CD1c-positive myeloid dendritic cell (primary cell): ENCODE data around the gene TAS1R2.
A peak's percentile ranks its signal among the peaks of the same experiment; 100 is the strongest.

ENCODE experiments used
- DNase-seq: peaks from one replicate; pipeline ENCODE4 v3.0.0-alpha.2; 2016; ENCODE audit errors: extremely low spot score

Gene TAS1R2

GRCh38 chr1:18820791-18821641 is 38.4 kb downstream of the TAS1R2 start:
- peak; percentile 33 for DNase-seq

DNA sequence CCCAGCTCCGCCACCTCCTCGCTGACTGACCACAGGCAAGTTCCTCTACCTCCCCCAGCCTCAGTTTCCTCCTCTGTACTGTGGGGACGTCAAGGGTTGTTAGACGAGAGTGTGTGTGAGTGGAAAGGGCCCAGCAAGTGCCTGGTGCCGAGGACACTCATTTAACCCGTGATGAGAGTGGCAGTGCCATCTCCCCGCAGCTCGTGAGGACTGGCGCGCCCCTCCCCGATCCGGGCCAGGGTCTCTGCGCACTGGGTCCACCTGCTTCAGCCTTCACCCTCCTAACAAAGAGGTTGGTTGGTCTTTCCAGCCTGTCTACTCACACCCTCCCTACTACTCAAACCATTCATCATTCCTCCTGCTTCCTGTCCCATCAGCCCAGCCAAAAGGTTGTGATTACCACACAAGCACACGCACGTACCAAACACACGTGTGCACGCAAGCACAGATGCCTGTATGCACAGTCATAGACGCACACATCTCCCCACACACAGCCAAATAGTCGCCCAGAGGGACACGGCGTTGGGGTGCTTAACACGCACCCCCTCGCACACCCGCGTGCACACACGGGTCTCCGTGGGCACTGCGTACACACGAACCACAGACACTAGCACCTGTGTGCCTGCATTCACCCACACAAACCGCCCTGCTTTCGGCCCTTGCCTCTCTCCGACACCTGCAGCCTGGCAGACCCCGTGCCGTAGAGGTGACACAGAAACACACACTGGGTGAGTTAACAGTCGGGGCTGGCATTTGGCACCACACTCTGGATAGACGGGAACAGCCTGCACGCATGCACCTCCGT is 39.3 kb downstream of the TAS1R2 start:
- DNase-seq = no peak

GRCh38 chr1:18819203-18819602 is 40.3 kb downstream of the TAS1R2 start:
- DNase-seq = no peak

GRCh38 chr1:18817795-18818435 is 41.5 kb downstream of the TAS1R2 start:
- no peak for DNase-seq

- DNase-seq = no peak
These were observed 42.1 kb downstream of the TAS1R2 start for GRCh38 chr1:18817316-18817715.

- no peak for DNase-seq
These were observed 42.7 kb downstream of the TAS1R2 start for GRCh38 chr1:18816808-18817207.

- DNase-seq = no peak
These were observed 44.5 kb downstream of the TAS1R2 start for GRCh38 chr1:18814874-18815531.

- DNase-seq = no peak
These were observed 45.0 kb downstream of the TAS1R2 start for GRCh38 chr1:18814425-18814824.

DNA sequence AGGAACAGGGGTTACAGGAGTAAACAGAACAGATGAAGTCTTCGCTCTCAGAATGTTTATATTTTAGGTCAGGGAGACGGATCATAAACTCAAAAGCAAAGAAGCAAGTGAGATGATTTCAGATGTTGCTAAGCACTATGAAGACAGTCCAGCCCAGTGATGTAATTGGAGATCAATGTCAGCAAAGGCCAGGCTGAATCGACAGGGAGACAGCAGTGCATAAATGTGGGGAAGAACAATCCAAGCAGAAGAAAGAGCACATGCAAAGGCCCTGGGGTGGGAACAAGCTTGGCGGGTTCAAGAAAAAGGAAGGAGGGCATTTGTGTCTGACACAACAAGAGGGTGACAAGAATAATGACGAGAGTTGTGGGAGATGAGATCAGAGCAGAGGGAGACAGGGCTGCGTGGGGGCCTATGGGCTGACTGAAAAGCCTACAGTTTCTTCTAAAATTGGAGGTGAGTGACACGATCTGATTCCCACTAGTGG is 47.0 kb downstream of the TAS1R2 start:
- no peak for DNase-seq

GRCh38 chr1:18811733-18812452 is 47.6 kb downstream of the TAS1R2 start:
- DNase-seq = no peak

GRCh38 chr1:18809953-18810899 is 49.2 kb downstream of the TAS1R2 start:
- no peak for DNase-seq

DNA sequence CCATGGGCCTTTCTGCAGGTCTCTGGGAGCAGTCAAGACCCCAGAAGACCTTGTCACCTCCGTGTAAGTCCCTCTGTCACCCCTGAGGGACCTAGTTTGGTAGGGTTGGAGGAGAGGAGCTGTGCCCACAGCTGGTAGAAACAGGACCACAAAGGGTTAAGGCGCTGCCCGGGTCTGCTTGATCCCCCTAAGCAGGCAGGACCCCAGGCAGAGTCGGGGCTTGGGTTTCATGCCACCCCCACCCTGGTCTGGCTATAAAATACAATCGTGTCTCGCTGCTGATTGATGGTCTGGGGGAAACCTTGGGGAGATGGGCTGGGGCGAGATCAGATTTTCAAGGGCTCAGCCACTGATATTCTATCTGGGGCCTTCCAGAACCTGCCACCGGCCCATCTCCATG is 50.9 kb downstream of the TAS1R2 start:
- DNase-seq = no peak

- no peak for DNase-seq
These were observed 52.0 kb downstream of the TAS1R2 start for GRCh38 chr1:18807334-18808063.

- DNase-seq = no peak
These were observed 53.3 kb downstream of the TAS1R2 start for GRCh38 chr1:18805925-18806849.

DNA sequence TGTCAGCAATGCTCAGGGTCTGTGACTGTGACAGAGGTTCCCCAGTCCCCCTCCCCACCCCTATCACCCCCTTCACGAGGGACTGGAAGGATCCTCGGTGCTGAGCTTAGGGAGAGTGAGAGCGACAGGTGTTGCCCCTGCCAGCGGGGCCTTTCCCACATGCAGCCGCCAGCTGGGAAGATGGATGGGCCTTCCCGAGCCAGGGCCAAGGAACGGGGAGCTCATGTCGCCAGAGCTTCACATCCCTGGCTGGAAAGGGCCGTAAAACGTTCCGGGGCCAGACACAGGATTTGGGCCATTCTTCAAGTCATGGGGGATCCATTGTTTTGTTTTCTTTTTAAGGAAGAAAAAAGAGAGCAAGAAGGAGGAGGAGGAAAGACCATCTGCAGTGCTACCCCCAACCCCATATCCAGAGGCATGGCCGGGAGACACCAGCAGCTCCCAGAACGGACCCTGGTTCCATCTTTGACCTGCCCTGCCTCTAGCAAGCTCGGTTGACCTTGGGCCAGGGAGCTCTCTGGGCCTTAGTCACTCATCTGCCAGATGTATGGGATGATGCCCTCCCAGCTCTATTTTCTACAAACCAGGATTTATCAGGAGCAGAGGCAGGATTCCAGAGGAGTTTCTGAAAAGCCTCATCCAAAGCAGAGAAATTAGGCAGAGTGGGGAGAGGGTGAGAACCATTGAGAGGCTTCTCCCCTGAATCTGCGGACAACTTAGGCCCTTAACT is 54.1 kb downstream of the TAS1R2 start:
- DNase-seq = no peak

DNA sequence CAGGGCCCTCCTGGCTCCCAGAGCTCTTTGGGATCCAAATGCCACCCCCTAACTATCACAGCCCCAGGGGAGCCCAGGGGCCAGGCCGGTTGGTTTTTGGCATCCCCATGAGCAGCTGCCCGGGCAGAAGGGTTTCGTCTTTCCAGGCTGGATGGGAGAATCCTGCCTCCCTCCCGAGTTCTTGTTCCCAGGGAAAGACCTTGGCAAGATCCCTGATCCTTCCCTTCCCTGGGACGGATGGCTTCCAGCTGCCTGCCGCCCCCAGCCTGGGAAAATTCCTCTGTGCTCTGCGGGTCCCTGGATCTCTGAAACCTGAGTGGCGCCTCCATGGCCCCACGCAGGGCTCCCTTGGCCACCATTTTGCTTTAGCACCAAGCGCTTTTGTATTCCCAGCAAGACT is 55.6 kb downstream of the TAS1R2 start:
- no peak for DNase-seq

- no peak for DNase-seq
These were observed 56.2 kb downstream of the TAS1R2 start for GRCh38 chr1:18803151-18803791.
